NCI-H1930 (cell line): Measurements from ENCODE around the gene BANP.
"Not testable (repeated sequence)": the region's sequence is repeated elsewhere in the genome, so short reads cannot be mapped to it uniquely, and the experiment has no call there.

Source experiments
- DNase-seq, 2 experiments: peaks; one replicate each; lab custom pipeline; 2025; lab: John Stamatoyannopoulos, UW

The BANP gene

GRCh38 chr16:87927195-87927562 lies 24.1 kb upstream of the BANP start:
- DNase-seq: no peak

- no peak for DNase-seq
Measured at GRCh38 chr16:87929986-87930385, 21.2 kb upstream of the BANP start.

- DNase-seq: no peak
Measured at GRCh38 chr16:87930456-87930855, 20.8 kb upstream of the BANP start.

- DNase-seq: peak in 1 of 2 experiments; percentile 32
Measured at GRCh38 chr16:87931504-87931903, 19.7 kb upstream of the BANP start.

- DNase-seq: peak in 1 of 2 experiments; percentile 64
Measured at GRCh38 chr16:87932475-87933139, 18.6 kb upstream of the BANP start.

- DNase-seq: no peak
Measured at GRCh38 chr16:87933140-87933495, 18.1 kb upstream of the BANP start.

- DNase-seq: not testable (repeated sequence)
Measured at GRCh38 chr16:87934752-87935425, 16.3 kb upstream of the BANP start.

GRCh38 chr16:87936016-87936374 lies 15.2 kb upstream of the BANP start:
- DNase-seq: not testable (repeated sequence)

- no peak for DNase-seq
Measured at GRCh38 chr16:87936375-87937230, 14.6 kb upstream of the BANP start, which contains the start of gene CA5A. Gene CA5A, minus strand, starts transcription at chr16:87936529. Its CDS starts 79 bp downstream, at chr16:87936450.

GRCh38 chr16:87937231-87937542 lies 14.0 kb upstream of the BANP start:
- not testable (repeated sequence) for DNase-seq

- DNase-seq: no peak
Measured at GRCh38 chr16:87938412-87938949, 12.8 kb upstream of the BANP start.

GRCh38 chr16:87939562-87940423 lies 11.4 kb upstream of the BANP start:
- DNase-seq: no peak

- no peak for DNase-seq
Measured at GRCh38 chr16:87942680-87943079, 8.6 kb upstream of the BANP start.

GRCh38 chr16:87945351-87946042 lies 5.7 kb upstream of the BANP start:
- DNase-seq: peak; percentile 61 to 63

- no peak for DNase-seq
Measured at GRCh38 chr16:87946596-87947347, 4.5 kb upstream of the BANP start.

- no peak for DNase-seq
Measured at GRCh38 chr16:87947356-87948118, 3.7 kb upstream of the BANP start.

- DNase-seq: no peak
Measured at GRCh38 chr16:87948119-87948545, 3.1 kb upstream of the BANP start.

GRCh38 chr16:87948735-87949070 lies 2.5 kb upstream of the BANP start:
- no peak for DNase-seq

- DNase-seq: no peak
Measured at GRCh38 chr16:87949071-87949744, 2.0 kb upstream of the BANP start.
